Activated T-cell treated with anti-CD3 and anti-CD28 coated beads, Interleukin-2, amount 50 U/mL, for 4 hours (primary cell): ENCODE results near the gene RELCH. TPM values are rescaled to one million over a fixed set of nuclear protein-coding genes. Genes with fewer than 3 reads are reported as not detected.

Experiments
- ATAC-seq, 2 donors: fragments of 200-7000 bp; cut with Tn5 transposase; one replicate each; pipeline ENCODE4 v1.10.0; 2021
- DNase-seq: peaks from one replicate; pipeline ENCODE4 v3.0.0-alpha.2; 2020
- H3K27me3 Mint-ChIP-seq: one replicate; pipeline ENCODE4 v1.8.0; 2021; ENCODE audit warnings: low read depth, mixed read lengths
- H3K36me3 Mint-ChIP-seq: one replicate; pipeline ENCODE4 v1.8.0; 2022; ENCODE audit warnings: mixed read lengths; ENCODE audit not compliant: insufficient read depth
- H3K4me1 Mint-ChIP-seq: one replicate; pipeline ENCODE4 v1.8.0; 2021; ENCODE audit warnings: low read depth, mixed read lengths
- H3K4me3 Mint-ChIP-seq: one replicate; pipeline ENCODE4 v1.8.0; 2021; ENCODE audit warnings: mild to moderate bottlenecking, moderate library complexity, mixed read lengths
- H3K9me3 Mint-ChIP-seq: one replicate; pipeline ENCODE4 v1.8.0; 2021; ENCODE audit warnings: mixed read lengths
- total RNA-seq, 3 donors: library from RNA; stranded (reverse); gene quantifications; one replicate each; pipeline ENCODE4 v1.2.1, GENCODE V29; 2021

Gene RELCH
- total RNA-seq, 3 donors from 2014 or later = 14.6 to 20.2 (median 18.8) TPM

DNA sequence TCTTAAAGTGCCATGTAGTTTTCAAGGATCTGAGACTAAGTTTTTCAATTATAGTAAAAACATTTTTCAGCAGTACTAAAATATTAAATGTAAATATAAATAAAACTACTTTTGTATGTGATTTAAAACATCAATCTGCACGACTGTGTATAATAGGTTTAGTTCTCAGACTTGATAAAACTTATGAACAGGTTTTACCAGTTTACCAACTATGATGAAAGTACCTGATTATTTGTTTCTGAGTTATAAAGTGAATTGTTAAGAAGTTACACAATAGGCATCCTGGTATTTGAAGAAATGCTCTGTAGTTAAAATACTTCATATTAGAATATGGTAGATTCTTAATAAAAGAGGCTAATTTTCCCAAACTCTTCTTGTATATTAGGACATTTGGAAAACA is 14.8 kb downstream of the RELCH start:
- Mint-ChIP-seq H3K9me3 (no peaks in the 10 kb centered on the region), H3K4me1 (peaks cover 39% of the 10 kb centered on the region), H3K4me3 (no peak overlapping the region), H3K36me3 (no peaks in the 10 kb centered on the region), H3K27me3 (no peaks in the 10 kb centered on the region)
- ATAC-seq = no peak
- DNase-seq = no peak

DNA sequence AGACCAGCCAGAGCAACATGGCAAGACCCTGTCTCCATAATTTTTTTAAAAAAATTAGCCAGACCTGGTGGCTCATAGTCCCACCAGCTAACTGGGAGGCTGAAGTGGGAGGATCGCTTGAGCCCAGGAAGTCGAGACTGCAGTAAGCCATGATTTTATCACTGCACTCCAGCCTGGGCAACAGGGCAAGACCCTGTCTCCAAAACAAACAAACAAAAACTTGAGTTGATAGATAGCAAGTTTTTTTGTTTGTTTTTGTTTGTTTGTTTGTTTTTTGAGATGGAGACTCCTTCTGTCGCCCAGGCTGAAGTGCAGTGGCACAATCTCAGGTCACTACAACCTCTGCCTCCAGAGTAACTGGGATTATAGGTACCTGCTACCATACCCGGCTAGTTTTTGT is 18.8 kb downstream of the RELCH start:
- Mint-ChIP-seq H3K9me3 (no peaks in the 10 kb centered on the region), H3K4me3 (no peak overlapping the region), H3K4me1 (peaks cover 44% of the 10 kb centered on the region), H3K27me3 (no peaks in the 10 kb centered on the region), H3K36me3 (peaks cover 7% of the 10 kb centered on the region)
- no peak for ATAC-seq
- no peak for DNase-seq

DNA sequence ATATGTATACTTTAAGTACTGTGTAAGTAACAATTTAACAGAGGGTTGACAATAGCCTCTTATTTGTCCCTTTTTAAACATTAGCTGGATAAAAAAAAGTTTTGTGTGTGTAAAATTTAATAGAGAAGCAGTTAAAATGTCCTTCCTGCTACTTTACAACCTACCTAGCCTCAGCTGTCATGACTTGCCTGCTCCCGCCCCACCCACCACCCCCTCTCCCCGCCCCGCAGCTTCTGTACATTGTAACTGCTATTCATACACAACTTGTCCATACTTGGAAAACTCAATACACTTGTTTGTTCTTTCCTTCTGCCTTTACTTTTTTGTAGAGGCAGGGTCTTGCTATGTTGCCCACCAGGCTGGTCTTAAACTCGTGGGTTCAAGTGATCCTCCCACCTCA is 19.5 kb downstream of the RELCH start:
- DNase-seq = no peak

DNA sequence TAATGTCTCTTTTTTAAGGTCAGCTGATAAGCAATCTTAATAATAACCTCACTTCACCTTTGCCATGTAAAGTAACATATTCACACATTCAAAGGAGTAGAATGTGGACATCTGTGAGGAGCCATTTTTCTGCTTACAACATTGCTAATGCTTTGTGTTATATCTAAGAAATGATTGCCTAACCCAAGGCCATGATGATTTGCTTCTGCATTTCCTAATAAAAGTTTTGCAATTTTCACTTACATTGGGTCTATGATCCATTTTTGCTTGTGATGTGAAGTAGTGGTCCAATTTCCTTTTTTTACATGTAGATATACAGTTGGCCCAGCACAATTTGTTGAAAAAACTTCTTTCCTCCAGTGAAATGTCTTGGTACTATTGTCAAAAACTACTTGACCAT is 22.0 kb downstream of the RELCH start:
- ATAC-seq (no peak), DNase-seq (no peak)
- Mint-ChIP-seq H3K36me3 (peaks cover 15% of the 10 kb centered on the region), H3K4me1 (peaks cover 43% of the 10 kb centered on the region), H3K9me3 (no peaks in the 10 kb centered on the region), H3K4me3 (no peak overlapping the region), H3K27me3 (no peaks in the 10 kb centered on the region)

More for the DNA sequence above, 19.5 kb downstream of the RELCH start:
- Mint-ChIP-seq H3K36me3 (peaks cover 7% of the 10 kb centered on the region), H3K4me1 (peaks cover 44% of the 10 kb centered on the region), H3K4me3 (no peak overlapping the region), H3K9me3 (no peaks in the 10 kb centered on the region), H3K27me3 (no peaks in the 10 kb centered on the region)
- no peak for ATAC-seq

DNA sequence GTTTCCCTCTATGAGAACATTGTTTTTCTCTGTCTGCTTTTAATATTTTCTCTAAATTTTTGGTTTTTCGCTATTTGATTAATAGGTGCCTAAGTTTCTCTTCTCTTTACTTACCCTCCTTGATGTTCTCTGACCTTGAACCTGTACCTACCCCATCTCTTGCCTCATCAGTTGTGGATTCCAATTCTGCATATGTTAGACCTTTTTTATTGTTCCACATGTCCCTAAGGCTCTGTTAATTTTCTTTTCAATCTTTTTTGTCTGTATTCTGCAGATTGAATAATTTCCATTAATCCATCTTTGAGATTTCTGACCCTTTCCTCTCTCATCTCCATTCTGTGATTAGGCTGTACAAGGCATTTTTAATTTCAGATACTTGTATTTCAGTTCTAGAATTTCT is 23.1 kb downstream of the RELCH start:
- H3K36me3 Mint-ChIP-seq = peaks cover 22% of the 10 kb centered on the region
- H3K9me3 Mint-ChIP-seq = no peaks in the 10 kb centered on the region
- H3K4me1 Mint-ChIP-seq = peaks cover 38% of the 10 kb centered on the region
- ATAC-seq (no peak), DNase-seq (no peak)
- H3K4me3 Mint-ChIP-seq = no peak overlapping the region
- no peaks in the 10 kb centered on the region for H3K27me3 Mint-ChIP-seq

DNA sequence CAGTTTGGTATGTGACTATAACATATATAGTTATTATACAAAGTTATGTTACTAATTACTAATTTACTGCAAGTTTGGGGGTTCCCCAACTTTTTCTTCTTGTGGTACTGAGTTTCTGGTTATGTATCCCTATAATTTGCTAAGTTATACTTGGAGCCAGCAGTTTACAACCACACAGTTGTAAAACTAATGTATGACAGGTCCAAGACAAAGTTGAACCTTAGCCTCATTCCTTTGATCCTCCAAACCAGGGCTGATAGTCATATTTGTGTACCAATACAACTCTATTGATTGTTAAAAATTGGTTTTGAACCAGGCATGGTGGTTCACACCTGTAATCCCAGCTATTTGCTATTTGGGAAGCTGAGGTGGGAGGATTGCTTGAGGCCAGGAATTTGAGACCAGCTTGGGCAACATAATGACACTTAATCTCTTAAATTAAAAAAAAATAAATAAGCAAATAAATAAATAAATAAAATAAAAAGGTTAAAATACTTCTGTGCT is 24.3 kb downstream of the RELCH start:
- Mint-ChIP-seq H3K9me3 (no peaks in the 10 kb centered on the region), H3K4me1 (peaks cover 39% of the 10 kb centered on the region), H3K36me3 (peaks cover 25% of the 10 kb centered on the region), H3K27me3 (no peaks in the 10 kb centered on the region), H3K4me3 (no peak overlapping the region)
- ATAC-seq (no peak), DNase-seq (no peak)

DNA sequence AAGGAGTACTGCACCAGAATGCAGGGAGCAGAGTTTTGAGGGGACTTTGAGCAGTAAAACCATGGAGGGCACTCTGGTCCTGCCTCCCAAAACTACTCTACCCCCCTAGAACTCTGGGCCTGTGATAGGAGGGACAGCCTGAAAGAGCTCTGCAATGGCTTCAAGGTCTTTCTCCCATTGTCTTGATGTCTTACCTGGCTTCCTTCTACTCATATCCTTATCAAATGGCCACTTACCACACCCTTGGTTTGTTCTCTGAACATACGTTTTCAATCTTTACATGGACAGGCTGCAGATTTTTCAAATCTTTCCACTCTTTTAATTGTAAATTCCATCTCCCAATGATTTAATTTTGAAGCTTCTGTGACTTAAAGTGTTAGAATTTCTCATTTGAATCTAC is 27.7 kb downstream of the RELCH start:
- H3K27me3 Mint-ChIP-seq = no peaks in the 10 kb centered on the region
- no peak overlapping the region for H3K4me3 Mint-ChIP-seq
- H3K36me3 Mint-ChIP-seq = peaks cover 37% of the 10 kb centered on the region
- H3K9me3 Mint-ChIP-seq = no peaks in the 10 kb centered on the region
- peaks cover 32% of the 10 kb centered on the region for H3K4me1 Mint-ChIP-seq
- ATAC-seq (no peak), DNase-seq (no peak)

DNA sequence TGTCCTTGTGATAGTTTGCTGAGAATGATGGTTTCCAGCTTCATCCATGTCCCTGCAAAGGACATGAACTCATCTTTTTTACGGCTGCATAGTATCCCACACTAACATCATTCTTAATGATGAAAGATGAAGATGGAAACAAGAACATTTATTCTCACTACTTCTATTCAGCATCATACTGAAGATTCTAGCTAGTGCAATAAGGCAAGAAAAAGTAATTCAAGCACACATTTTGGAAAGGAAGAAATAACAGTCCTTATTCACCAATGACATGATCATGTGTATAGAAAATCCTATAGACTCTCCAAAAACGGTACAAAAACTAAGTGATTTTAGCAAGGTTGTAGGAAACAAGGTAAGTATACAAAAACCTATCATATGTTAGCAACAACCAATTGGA is 37.2 kb downstream of the RELCH start:
- H3K27me3 Mint-ChIP-seq = no peaks in the 10 kb centered on the region
- H3K9me3 Mint-ChIP-seq = peaks cover 4% of the 10 kb centered on the region
- H3K4me1 Mint-ChIP-seq = peaks cover 2% of the 10 kb centered on the region
- no peak for DNase-seq
- H3K4me3 Mint-ChIP-seq = no peak overlapping the region
- H3K36me3 Mint-ChIP-seq = peaks cover 38% of the 10 kb centered on the region
- ATAC-seq = no peak

DNA sequence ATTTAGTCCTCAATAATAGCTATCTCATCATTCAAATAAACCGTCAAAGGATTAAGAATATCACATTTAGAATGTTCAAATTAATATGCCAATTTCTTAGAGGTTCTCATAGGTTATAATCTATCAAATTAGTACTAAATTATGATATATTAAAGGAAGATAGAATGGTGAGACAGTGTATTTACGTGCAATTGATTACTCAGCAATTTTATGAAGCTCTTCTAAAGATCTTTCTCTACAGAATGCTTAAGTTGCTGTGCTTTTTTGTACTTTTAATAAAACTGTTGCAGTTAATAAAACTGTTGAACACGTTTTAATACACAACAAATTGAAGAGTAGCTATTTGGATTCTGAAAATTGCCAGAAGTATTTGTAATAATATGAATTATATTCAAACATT is 39.0 kb downstream of the RELCH start:
- Mint-ChIP-seq H3K9me3 (peaks cover 4% of the 10 kb centered on the region), H3K4me1 (peaks cover 2% of the 10 kb centered on the region), H3K27me3 (no peaks in the 10 kb centered on the region), H3K36me3 (peaks cover 46% of the 10 kb centered on the region), H3K4me3 (no peak overlapping the region)
- DNase-seq (no peak), ATAC-seq (no peak)

DNA sequence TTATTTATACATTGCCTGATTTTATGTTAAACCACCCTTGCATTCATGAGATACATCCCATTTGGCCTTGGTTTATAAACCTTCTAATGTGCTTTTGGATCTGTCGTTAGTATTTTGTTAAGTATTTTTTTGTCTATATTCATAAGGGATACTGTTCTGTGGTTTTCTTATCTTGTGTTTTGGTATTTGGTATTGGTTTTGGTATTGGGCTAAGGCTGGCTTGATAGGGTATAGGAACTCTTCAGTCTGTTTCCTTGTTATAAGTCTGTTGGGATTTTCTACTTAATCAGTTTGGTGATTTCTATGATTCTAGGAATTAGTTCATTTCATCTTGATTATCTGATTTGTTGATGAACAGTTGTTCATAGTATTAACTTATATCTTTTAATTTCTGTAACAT is 49.2 kb downstream of the RELCH start:
- DNase-seq = no peak
- no peaks in the 10 kb centered on the region for H3K9me3 Mint-ChIP-seq
- H3K36me3 Mint-ChIP-seq = peaks cover 29% of the 10 kb centered on the region
- ATAC-seq = no peak
- H3K27me3 Mint-ChIP-seq = no peaks in the 10 kb centered on the region
- H3K4me3 Mint-ChIP-seq = no peak overlapping the region
- peaks cover 16% of the 10 kb centered on the region for H3K4me1 Mint-ChIP-seq

DNA sequence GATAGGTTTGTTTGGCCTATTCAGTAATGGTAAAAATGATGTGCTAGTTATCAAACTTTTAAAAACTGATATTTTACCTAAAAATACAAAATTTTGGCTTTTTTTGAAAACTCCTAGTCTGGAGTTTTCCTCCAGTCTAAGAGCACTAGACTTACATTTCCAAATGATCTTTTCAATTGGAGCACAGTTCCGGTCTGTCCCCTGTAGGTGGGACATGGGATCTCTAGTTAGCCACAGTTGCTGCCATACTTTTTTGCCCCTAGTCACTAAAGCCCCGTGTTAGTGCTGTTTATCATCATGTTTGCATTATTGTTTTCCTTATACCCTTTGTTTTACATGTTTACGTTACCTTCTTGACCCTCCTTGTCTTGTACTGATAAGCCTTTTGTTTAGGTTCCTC is 52.4 kb downstream of the RELCH start:
- Mint-ChIP-seq H3K4me1 (peaks cover 16% of the 10 kb centered on the region), H3K27me3 (no peaks in the 10 kb centered on the region), H3K9me3 (no peaks in the 10 kb centered on the region), H3K4me3 (no peak overlapping the region), H3K36me3 (peaks cover 18% of the 10 kb centered on the region)
- ATAC-seq (no peak), DNase-seq (no peak)

DNA sequence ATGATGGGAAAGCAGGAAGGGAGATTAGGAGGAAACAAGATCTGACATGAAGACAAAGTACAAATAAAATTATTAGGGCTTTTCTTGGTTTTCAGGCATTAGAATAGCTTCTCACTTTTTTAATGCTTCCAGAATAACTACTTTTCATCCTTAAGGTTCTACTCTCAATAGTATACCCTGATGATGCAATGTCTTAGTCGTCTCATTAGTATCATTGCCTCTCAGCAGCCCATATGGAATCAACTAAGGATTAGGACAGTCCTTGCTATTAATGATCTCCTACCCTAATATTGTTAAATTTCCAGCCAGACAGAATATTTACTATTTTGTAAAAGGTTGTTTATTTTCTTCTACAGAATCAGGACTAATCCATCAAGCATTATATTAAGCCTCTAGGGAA is 55.9 kb downstream of the RELCH start:
- H3K36me3 Mint-ChIP-seq = peaks cover 14% of the 10 kb centered on the region
- H3K4me1 Mint-ChIP-seq = peaks cover 3% of the 10 kb centered on the region
- no peak for DNase-seq
- H3K4me3 Mint-ChIP-seq = no peak overlapping the region
- H3K27me3 Mint-ChIP-seq = no peaks in the 10 kb centered on the region
- ATAC-seq = no peak
- H3K9me3 Mint-ChIP-seq = no peaks in the 10 kb centered on the region

DNA sequence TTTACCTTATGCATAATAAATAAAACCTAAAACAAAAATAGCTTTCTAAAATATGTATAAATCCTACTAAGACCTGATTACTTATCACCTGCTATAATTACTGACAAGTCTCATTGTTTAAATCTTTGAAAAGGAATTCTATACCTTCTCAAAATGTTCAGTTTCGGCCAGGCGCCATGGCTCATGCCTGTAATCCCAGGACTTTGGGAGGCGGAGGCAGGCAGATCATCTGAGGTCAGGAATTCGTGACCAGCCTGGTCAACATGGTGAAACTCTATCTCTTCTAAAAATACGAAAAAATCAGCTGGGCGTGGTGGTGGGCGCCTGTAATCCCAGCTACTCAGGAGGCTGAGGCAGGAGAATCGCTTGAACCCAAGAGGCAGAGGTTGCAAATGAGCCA is 58.1 kb downstream of the RELCH start:
- Mint-ChIP-seq H3K4me1 (no peaks in the 10 kb centered on the region), H3K36me3 (peaks cover 11% of the 10 kb centered on the region), H3K9me3 (no peaks in the 10 kb centered on the region), H3K27me3 (no peaks in the 10 kb centered on the region), H3K4me3 (no peak overlapping the region)
- ATAC-seq (no peak), DNase-seq (no peak)

DNA sequence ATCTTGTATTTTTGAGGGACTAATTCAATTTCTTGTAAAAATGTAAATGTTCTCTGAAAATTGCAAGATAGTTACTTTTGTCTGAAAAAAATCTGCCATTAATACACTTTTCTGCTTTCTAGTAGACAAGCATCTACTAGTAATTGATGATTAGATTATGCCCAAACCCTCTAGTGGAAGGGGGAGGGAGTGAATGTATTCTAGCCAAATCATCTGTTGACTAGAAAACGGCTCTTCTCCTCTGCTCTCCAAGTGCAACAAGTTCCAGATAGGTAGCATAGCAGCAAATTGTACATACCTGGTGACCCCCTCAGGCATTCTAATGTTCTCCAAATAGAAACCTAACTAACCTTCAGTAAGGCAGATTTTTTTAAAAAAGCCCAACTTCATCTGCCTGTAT is 58.6 kb downstream of the RELCH start:
- no peak overlapping the region for H3K4me3 Mint-ChIP-seq
- ATAC-seq = no peak
- peaks cover 11% of the 10 kb centered on the region for H3K36me3 Mint-ChIP-seq
- no peak for DNase-seq
- H3K27me3 Mint-ChIP-seq = no peaks in the 10 kb centered on the region
- H3K9me3 Mint-ChIP-seq = no peaks in the 10 kb centered on the region
- no peaks in the 10 kb centered on the region for H3K4me1 Mint-ChIP-seq

DNA sequence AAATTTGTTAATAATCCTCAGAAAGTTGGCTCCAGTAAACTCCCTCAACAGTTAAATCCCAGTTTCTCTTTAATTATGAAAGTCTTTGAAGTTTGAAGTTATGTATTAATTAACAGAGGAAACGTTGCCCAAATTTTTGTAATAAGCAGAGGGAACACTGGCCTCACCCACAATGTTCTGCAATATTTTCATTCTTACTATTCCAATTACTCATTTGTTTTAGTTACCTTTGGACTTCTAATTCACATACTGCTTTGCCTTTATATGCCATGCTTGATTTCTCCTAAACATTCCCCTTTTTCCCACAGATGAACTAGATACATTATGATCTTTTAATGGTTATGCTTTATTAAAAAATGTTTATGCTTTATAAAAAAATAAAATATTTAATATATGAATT is 61.3 kb downstream of the RELCH start:
- peaks cover 11% of the 10 kb centered on the region for H3K36me3 Mint-ChIP-seq

More for the DNA sequence above, 61.3 kb downstream of the RELCH start:
- Mint-ChIP-seq H3K9me3 (no peaks in the 10 kb centered on the region), H3K27me3 (no peaks in the 10 kb centered on the region), H3K4me3 (no peak overlapping the region), H3K4me1 (no peaks in the 10 kb centered on the region)
- DNase-seq = no peak
- ATAC-seq = no peak
